ENCODE results near the gene PTPRN2.

The PTPRN2 gene

DNA sequence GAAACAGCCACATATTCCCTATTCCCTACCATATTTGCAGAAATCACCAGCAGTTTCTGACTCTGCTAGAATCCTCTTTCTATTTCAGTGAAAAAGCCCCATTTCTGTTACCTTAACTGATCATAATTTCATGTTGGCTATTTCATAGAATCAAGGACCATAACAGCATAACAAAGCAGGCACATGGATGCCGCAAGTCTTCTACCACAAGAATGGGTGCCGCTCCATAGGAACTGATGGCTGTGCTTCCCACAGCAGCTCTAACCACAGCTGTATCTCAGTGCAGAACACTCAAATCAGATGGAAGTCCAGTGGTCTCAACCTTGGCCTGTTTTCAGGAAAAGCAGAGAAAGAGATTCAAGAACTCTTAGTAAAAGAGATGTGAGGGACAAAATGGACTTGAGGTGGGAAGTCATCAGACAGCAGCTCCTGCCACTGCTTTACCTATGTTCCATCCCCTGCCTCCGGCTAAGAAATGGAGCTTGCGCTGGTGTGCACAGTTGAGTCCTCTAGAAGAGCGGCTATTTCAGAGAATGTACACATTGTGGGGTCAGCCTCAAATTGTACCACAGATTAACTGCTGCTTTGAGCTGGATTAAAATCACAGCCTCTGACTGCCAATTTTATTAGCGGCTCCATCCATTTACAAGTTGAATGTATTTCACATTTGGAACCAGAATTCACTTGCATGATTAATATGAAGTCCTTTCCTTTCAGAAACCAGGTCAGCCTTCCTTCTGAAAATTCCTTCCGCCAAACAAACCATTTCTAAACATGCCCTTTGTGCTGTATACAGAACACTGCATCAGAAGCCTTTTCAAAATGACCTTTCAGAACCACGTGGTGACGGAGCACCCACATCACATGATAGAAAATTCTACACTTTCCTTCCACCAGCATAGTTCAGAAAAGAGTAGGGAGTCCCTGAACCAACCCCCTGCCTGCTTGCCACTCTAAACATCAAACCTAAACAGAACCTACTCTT lies 7.7 kb downstream of the PTPRN2 start:
- TF ChIP-seq, protein P1, sequence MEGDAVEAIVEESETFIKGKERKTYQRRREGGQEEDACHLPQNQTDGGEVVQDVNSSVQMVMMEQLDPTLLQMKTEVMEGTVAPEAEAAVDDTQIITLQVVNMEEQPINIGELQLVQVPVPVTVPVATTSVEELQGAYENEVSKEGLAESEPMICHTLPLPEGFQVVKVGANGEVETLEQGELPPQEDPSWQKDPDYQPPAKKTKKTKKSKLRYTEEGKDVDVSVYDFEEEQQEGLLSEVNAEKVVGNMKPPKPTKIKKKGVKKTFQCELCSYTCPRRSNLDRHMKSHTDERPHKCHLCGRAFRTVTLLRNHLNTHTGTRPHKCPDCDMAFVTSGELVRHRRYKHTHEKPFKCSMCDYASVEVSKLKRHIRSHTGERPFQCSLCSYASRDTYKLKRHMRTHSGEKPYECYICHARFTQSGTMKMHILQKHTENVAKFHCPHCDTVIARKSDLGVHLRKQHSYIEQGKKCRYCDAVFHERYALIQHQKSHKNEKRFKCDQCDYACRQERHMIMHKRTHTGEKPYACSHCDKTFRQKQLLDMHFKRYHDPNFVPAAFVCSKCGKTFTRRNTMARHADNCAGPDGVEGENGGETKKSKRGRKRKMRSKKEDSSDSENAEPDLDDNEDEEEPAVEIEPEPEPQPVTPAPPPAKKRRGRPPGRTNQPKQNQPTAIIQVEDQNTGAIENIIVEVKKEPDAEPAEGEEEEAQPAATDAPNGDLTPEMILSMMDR (conservative IDR thresholded peaks at IDR 0.05; ENCODE audit: low read depth, low read length): no peak
- no peak for DNase-seq (ENCODE audit: low read depth)
- no peak overlapping the region for H3K4me3 ChIP-seq (ENCODE audit: low read depth, low read length)

DNA sequence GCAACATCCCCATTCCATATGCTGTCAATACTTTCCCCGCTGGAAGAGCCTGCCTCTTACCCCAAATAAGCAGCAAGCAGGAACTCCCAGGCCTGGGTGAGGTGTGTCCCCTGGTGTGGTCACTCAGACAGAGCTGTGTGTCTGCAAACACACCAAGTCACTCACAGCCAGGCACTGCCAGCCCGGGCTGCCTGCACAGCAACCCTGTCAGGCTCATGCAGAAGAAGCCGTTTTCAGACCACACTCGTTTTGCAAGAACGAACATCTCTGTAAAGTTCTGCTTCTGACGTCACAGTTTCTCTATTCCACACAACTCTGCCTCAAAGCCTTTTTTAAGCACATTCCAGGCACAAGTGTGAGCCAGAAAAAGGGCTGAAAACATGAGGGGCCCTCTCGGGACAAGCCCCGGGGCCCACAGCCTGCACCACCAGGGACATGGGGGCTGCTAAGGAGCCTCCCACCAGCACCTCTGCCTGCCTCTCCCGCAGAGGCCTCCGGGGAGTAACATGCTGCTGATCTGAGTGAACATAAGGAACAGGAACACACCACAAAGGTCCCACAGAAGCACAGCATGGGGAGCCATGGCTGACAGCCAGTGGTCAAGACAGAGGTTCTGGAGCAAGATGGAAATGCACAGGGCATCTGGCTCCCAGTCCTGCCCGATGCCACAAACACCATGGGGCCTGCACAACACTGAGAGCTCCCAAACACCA lies 11.4 kb downstream of the PTPRN2 start:
- TF ChIP-seq, protein P1 (conservative IDR thresholded peaks at IDR 0.05; ENCODE audit: low read depth, low read length): no peak
- no peak for DNase-seq (ENCODE audit: low read depth)

DNA sequence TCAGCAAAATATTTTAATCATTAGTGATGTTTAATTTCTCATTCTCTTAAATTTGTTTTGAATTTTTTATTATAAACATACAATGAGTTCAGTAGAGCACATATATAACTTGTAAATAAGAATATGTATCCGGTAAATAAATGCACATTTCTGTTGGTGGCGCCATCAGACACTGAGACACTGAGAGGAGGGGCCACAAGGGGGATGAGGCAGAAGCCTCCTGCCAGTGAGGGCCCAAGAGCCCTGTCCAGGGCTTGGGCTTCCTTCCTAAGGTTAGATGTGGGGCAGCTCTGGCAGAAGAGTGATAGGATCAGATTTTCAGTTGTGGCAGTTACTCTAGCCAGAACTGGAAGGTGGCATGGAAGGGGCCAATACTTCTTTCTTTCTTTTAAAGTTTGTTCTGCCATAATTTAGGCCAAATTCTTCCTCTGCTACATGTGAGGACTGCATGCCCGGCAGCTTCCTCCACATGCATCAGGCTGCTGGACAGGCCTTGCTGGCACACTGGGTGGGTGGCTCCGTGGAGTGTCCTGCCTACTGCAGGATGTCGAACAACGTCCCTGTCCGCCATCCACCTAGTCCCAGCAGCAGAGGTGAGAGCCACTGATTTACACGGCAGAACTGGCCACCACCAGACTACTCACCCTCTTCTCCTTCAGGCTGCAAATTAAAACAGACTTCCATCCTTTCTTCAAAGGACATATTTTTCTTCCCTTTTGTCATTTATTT lies 13.2 kb downstream of the PTPRN2 start:
- H3K4me3 ChIP-seq (ENCODE audit: low read depth, low read length): no peak overlapping the region
- TF ChIP-seq, protein P1 (conservative IDR thresholded peaks at IDR 0.05; ENCODE audit: low read depth, low read length): no peak
- no peak for DNase-seq (ENCODE audit: low read depth)

More for the DNA sequence above, 11.4 kb downstream of the PTPRN2 start:
- H3K4me3 ChIP-seq (ENCODE audit: low read depth, low read length): no peak overlapping the region

DNA sequence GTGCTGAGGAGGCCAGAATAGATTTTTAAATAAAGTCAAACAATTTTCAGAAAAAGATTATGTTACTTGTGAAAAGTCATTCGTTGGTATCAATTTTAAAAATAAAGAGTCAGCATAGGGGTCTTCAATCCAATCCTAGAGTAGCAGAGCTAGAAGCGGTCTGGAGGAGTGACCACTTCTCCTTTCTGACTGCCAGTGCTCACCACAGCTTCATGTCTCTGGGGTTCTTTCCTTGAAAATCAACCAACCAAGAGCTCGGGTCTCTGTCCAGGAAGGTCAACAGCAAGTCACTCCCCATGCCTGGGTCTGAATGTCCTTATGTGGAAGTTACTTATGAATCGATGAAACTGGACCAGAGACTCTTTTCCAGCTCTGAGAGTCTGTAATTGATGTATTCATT lies 14.3 kb downstream of the PTPRN2 start:
- DNase-seq (ENCODE audit: low read depth): no peak
- no peak overlapping the region for H3K4me3 ChIP-seq (ENCODE audit: low read depth, low read length)
- TF ChIP-seq, protein P1 (conservative IDR thresholded peaks at IDR 0.05; ENCODE audit: low read depth, low read length): no peak

DNA sequence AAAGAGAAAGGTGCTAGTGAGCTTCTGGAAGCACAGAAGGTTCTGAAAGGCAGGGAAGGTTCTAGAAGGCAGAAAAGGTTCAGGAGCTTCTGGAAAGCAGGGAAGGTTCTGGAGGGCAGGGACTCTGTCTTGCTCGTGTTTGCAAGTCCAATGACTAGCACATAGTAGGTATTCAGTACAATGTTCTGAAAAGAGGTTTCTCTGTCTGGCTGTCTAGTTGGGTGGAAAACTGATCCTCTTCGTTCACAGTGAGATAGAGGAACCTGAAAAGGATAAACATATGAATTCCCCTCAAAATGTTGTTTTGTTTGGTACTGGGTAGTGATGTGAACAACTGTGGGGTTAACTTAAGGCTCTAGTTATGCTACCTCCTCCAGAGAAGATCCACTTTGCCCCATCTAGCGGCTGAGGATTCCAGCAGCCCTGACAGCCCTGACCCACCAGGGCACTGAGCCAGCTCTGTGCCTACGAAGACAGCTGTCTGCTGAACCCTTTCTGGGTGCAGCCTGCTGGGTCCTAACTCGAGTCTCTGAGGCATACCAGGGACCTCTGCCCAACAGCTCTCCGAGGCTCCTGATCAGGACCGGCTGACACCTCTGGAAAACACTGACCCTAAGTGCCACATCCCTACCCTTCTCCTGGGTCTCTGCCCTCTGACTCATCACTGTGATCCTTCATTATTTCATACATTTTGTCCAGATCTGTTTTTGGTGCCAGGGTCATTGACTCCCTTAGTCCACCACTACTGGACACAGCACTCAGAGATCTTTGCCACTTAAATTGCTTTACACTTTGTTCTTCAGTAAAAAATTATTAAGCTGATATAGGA lies 15.4 kb downstream of the PTPRN2 start:
- no peak overlapping the region for H3K4me3 ChIP-seq (ENCODE audit: low read depth, low read length)
- peak; percentile 45 for DNase-seq (ENCODE audit: low read depth)
- TF ChIP-seq, protein P1 (conservative IDR thresholded peaks at IDR 0.05; ENCODE audit: low read depth, low read length): peak; percentile 51

All from choroid plexus epithelial cell (primary cell).